Measurements from ENCODE around the gene FBLN7.
"Not testable (repeated sequence)": the region's sequence is repeated elsewhere in the genome, so short reads cannot be mapped to it uniquely, and the experiment has no call there.

FBLN7 gene

DNA sequence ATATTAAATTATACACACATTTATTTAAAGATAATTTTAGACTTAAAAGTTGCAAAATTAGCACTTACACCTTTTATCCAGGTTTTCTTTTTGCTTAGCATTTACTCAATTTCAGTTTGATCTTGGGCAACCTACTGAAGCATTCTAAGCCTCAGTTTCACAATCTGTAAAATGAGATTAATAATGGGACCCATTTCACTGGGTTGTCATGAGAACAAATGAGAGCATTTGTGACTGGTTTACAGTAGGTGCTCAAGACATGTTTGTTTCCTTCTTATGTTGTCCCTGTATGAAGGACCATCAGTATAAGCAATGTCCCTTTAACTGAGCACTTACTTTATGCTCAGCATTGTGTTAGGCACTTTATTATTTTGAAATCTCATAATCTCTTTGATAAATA lies 4.8 kb upstream of the FBLN7 start:
- no peak for DNase-seq (ENCODE audit: low read depth)
- H3K4me3 ChIP-seq (ENCODE audit: low read depth, low read length): no peak overlapping the region
- TF ChIP-seq, protein P1, sequence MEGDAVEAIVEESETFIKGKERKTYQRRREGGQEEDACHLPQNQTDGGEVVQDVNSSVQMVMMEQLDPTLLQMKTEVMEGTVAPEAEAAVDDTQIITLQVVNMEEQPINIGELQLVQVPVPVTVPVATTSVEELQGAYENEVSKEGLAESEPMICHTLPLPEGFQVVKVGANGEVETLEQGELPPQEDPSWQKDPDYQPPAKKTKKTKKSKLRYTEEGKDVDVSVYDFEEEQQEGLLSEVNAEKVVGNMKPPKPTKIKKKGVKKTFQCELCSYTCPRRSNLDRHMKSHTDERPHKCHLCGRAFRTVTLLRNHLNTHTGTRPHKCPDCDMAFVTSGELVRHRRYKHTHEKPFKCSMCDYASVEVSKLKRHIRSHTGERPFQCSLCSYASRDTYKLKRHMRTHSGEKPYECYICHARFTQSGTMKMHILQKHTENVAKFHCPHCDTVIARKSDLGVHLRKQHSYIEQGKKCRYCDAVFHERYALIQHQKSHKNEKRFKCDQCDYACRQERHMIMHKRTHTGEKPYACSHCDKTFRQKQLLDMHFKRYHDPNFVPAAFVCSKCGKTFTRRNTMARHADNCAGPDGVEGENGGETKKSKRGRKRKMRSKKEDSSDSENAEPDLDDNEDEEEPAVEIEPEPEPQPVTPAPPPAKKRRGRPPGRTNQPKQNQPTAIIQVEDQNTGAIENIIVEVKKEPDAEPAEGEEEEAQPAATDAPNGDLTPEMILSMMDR (IDR thresholded peaks at IDR 0.05; ENCODE audit: insufficient read depth, low read depth, low read length, missing control alignments): no peak

- no peak overlapping the region for H3K4me3 ChIP-seq (ENCODE audit: low read depth, low read length)
- DNase-seq (ENCODE audit: low read depth): no peak
- TF ChIP-seq, protein P1 (IDR thresholded peaks at IDR 0.05; ENCODE audit: insufficient read depth, low read depth, low read length, missing control alignments): no peak
Measured at GRCh38 chr2:112134120-112134519, 4.1 kb upstream of the FBLN7 start.

DNA sequence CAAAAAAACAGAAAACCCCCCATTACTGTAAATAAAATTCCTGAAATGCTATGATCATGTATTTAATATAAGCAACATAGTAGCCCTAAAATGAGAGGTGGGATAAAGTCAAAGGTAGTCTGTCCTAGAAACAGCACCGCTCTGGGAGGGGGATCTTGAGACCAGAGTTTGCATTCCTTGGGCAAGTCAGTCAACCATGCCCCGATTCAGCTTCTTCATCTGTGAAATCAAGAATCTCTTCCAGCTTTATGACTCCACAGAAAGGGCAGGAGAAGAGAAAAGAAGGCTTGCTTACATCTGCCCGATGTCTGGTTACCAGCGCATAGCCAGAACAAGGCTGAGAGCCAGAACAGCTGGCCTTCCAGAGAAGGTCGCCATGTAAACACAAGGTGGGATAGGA lies 2.1 kb upstream of the FBLN7 start:
- DNase-seq (ENCODE audit: low read depth): no peak
- TF ChIP-seq, protein P1 (IDR thresholded peaks at IDR 0.05; ENCODE audit: insufficient read depth, low read depth, low read length, missing control alignments): no peak
- H3K4me3 ChIP-seq (ENCODE audit: low read depth, low read length): no peak overlapping the region

DNA sequence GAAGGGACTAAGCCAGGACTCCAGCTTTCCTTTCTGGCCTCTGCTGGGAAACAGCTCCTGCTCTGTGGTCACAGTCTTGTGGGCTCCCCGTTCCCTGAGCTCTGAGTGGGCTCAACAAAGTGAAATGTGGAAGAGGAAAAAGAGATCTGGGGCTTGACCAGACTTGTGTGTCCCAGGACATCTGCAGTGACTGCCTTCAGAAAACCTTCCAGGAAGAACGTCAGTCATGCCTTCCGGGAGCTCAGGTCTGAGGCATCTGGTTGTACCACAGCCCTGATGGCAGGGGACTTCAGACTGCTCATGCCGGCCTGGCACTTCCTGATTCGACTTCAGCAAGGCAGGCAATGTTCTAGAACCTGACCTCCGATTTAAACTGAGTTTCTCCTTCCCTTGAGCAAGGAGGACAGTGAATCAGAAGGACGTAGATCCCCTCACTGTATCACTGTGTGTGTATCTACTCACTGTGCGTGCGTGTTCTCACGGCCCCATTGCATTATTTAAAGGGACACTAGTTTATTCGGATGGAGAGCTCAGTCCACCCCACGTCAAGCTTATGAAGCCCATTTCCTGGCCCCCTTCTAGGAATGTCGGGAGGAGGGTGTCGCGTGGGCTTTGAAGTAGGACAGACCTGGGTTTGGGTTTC lies 548 bp upstream of the FBLN7 start:
- no peak overlapping the region for H3K4me3 ChIP-seq (ENCODE audit: low read depth, low read length)
- DNase-seq (ENCODE audit: low read depth): no peak
- TF ChIP-seq, protein P1 (IDR thresholded peaks at IDR 0.05; ENCODE audit: insufficient read depth, low read depth, low read length, missing control alignments): no peak

GRCh38 chr2:112139033-112139614 lies 939 bp downstream of the FBLN7 start:
- not testable (repeated sequence) for DNase-seq (ENCODE audit: low read depth); H3K4me3 ChIP-seq (ENCODE audit: low read depth, low read length)

GRCh38 chr2:112139661-112140204 lies 1.5 kb downstream of the FBLN7 start:
- not testable (repeated sequence) for DNase-seq (ENCODE audit: low read depth); H3K4me3 ChIP-seq (ENCODE audit: low read depth, low read length)

DNA sequence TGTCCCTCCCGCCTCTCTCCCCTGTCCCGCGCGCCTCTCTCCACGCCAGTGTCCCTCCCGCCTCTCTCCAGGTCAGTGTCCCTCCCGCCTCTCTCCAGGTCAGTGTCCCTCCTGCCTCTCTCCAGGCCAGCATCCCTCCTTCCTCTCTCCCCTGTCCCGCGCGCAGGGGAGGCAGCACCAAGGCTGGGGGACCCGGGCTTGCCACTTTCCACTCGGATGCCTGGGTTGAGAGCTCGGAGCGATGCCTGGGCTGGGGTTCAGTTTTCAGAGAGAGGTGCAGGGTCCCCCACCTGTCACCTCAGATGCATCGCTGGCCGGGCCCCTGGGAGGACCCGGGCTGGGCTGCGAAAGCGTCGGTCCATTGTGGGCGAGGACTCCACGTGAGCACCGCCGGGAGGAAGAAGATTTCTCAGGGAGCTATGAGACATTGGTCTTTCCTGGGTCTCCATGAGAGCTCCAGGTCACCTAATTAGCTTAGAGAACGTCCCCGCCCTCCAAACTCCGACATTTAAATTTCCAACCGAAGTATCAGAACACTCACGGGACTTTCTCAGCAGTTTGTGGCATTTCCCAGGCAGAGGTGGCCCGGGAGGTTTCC lies 2.1 kb downstream of the FBLN7 start:
- DNase-seq (ENCODE audit: low read depth): no peak
- H3K4me3 ChIP-seq (ENCODE audit: low read depth, low read length): no peak overlapping the region
- TF ChIP-seq, protein P1 (IDR thresholded peaks at IDR 0.05; ENCODE audit: insufficient read depth, low read depth, low read length, missing control alignments): no peak

All from GM12865 (cell line).